ENCODE data around the gene SETBP1.

GRCh38 chr18:44949967-44950366 is 269.3 kb downstream of the SETBP1 start:
- TF ChIP-seq, protein P1, sequence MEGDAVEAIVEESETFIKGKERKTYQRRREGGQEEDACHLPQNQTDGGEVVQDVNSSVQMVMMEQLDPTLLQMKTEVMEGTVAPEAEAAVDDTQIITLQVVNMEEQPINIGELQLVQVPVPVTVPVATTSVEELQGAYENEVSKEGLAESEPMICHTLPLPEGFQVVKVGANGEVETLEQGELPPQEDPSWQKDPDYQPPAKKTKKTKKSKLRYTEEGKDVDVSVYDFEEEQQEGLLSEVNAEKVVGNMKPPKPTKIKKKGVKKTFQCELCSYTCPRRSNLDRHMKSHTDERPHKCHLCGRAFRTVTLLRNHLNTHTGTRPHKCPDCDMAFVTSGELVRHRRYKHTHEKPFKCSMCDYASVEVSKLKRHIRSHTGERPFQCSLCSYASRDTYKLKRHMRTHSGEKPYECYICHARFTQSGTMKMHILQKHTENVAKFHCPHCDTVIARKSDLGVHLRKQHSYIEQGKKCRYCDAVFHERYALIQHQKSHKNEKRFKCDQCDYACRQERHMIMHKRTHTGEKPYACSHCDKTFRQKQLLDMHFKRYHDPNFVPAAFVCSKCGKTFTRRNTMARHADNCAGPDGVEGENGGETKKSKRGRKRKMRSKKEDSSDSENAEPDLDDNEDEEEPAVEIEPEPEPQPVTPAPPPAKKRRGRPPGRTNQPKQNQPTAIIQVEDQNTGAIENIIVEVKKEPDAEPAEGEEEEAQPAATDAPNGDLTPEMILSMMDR (IDR thresholded peaks at IDR 0.05) = no peak
- TF ChIP-seq POLR2A (IDR thresholded peaks at IDR 0.05) = no peak
- TF ChIP-seq POLR2AphosphoS5 (IDR thresholded peaks at IDR 0.05) = no peak
- TF ChIP-seq EP300 (IDR thresholded peaks at IDR 0.05; ENCODE audit: low read depth) = no peak
